ENCODE results near the gene CMPK1.
"Not testable (repeated sequence)": the region's sequence is repeated elsewhere in the genome, so short reads cannot be mapped to it uniquely, and the experiment has no call there.

The CMPK1 gene

GRCh38 chr1:47333578-47333921 lies at the start of gene CMPK1:
Gene CMPK1 (plus strand): TSS chr1:47333790. CDS start chr1:47333946, 156 bp downstream.
- peak; percentile 83 for ATAC-seq
- no peak for TF ChIP-seq ZNF565 (CRISPR knock-in tag; conservative IDR thresholded peaks at IDR 0.05; ENCODE audit: low read depth)
- TF ChIP-seq ISL1 (CRISPR knock-in tag; IDR thresholded peaks at IDR 0.05) = no peak
- TF ChIP-seq CSDC2 (CRISPR knock-in tag; IDR thresholded peaks at IDR 0.05) = no peak
- TF ChIP-seq RARB (CRISPR knock-in tag; IDR thresholded peaks at IDR 0.05) = no peak
- no peak for TF ChIP-seq TOX (CRISPR knock-in tag; IDR thresholded peaks at IDR 0.05; ENCODE audit: borderline replicate concordance)
- no peak for TF ChIP-seq GLIS3 (CRISPR knock-in tag; IDR thresholded peaks at IDR 0.05)
- TF ChIP-seq ZNF8 (CRISPR knock-in tag; IDR thresholded peaks at IDR 0.05) = no peak
- no peak for TF ChIP-seq ARNTL (CRISPR knock-in tag; IDR thresholded peaks at IDR 0.05; ENCODE audit: borderline replicate concordance, low read depth)
- TF ChIP-seq POU6F1 (CRISPR knock-in tag; IDR thresholded peaks at IDR 0.05; ENCODE audit: borderline replicate concordance, low read depth) = no peak
- TF ChIP-seq CSRNP3 (CRISPR knock-in tag; IDR thresholded peaks at IDR 0.05) = no peak
- no peak for TF ChIP-seq TCF4 (CRISPR knock-in tag; IDR thresholded peaks at IDR 0.05; ENCODE audit: borderline replicate concordance)
- no peak for TF ChIP-seq ZC3H10 (CRISPR knock-in tag; IDR thresholded peaks at IDR 0.05)
- TF ChIP-seq TSHZ2 (CRISPR knock-in tag; IDR thresholded peaks at IDR 0.05) = no peak
- TF ChIP-seq PPARA (CRISPR knock-in tag; IDR thresholded peaks at IDR 0.05; ENCODE audit: borderline replicate concordance) = no peak
- no peak for TF ChIP-seq SNAI2 (CRISPR knock-in tag; IDR thresholded peaks at IDR 0.05)
- TF ChIP-seq ZFP30 (CRISPR knock-in tag; IDR thresholded peaks at IDR 0.05) = no peak
- no peak for TF ChIP-seq BACH2 (CRISPR knock-in tag; IDR thresholded peaks at IDR 0.05; ENCODE audit: borderline replicate concordance)
- no peak for TF ChIP-seq CREB5 (CRISPR knock-in tag; IDR thresholded peaks at IDR 0.05; ENCODE audit: low read depth)
- TF ChIP-seq OSR1 (CRISPR knock-in tag; IDR thresholded peaks at IDR 0.05) = no peak

GRCh38 chr1:47288116-47288515 lies 45.5 kb upstream of the CMPK1 start:
- ATAC-seq = not testable (repeated sequence)

- not testable (repeated sequence) for ATAC-seq
Measured at GRCh38 chr1:47294863-47295262, 38.7 kb upstream of the CMPK1 start.

GRCh38 chr1:47295579-47295978 lies 38.0 kb upstream of the CMPK1 start:
- no peak for ATAC-seq
- TF ChIP-seq BACH2 (CRISPR knock-in tag; IDR thresholded peaks at IDR 0.05; ENCODE audit: borderline replicate concordance) (no peak), CSRNP3 (CRISPR knock-in tag; IDR thresholded peaks at IDR 0.05) (no peak), ZNF565 (CRISPR knock-in tag; conservative IDR thresholded peaks at IDR 0.05; ENCODE audit: low read depth) (no peak), TOX (CRISPR knock-in tag; IDR thresholded peaks at IDR 0.05; ENCODE audit: borderline replicate concordance) (no peak), ZNF70 (CRISPR knock-in tag; IDR thresholded peaks at IDR 0.05) (no peak), POU6F1 (CRISPR knock-in tag; IDR thresholded peaks at IDR 0.05; ENCODE audit: borderline replicate concordance, low read depth) (no peak), TSHZ2 (CRISPR knock-in tag; IDR thresholded peaks at IDR 0.05) (no peak), ZFP3 (CRISPR knock-in tag; IDR thresholded peaks at IDR 0.05) (no peak), GLIS3 (CRISPR knock-in tag; IDR thresholded peaks at IDR 0.05) (no peak), CREB5 (CRISPR knock-in tag; IDR thresholded peaks at IDR 0.05; ENCODE audit: low read depth) (no peak), OSR1 (CRISPR knock-in tag; IDR thresholded peaks at IDR 0.05) (no peak), RARB (CRISPR knock-in tag; IDR thresholded peaks at IDR 0.05) (no peak)
